ENCODE measurements around the gene DPH3. TPM values are rescaled to one million over a fixed set of nuclear protein-coding genes. Genes with fewer than 3 reads are reported as not detected.

The DPH3 gene
- total and polyA plus RNA-seq, 2 of the 8 experiments (the other 6 are each of a cell fraction or from before 2014, with no cell fraction given), result 9.8 to 40.1 TPM

- TF ChIP-seq TCF12 (IDR thresholded peaks at IDR 0.05; ENCODE audit: low read depth, low read length), result no peak
Measured at GRCh38 chr3:16272588-16272987, 7.8 kb upstream of the DPH3 start (continued).
